H1 (cell line): Measurements from ENCODE around the gene ZNF683. TPM values are rescaled to one million over a fixed set of nuclear protein-coding genes. Genes with fewer than 3 reads are reported as not detected.

ENCODE experiments used
- CTCF ChIA-PET: fragments of 300-600 bp; sonication (Branson Sonifier 250); formaldehyde crosslinking; loops from one replicate; lab custom pipeline; 2021; ENCODE audit not compliant: partially characterized antibody; lab: Charles Lee
- POLR2A ChIA-PET: fragments of 300-600 bp; sonication (Branson Sonifier 250); formaldehyde crosslinking; loops from one replicate; lab custom pipeline; 2021; ENCODE audit warnings: inconsistent platforms; ENCODE audit not compliant: partially characterized antibody; lab: Charles Lee
- DNase-seq, 2 experiments: peaks; one replicate each; pipeline versions ENCODE4 v3.0.0 to v3.0.0-alpha.2; 2010 to 2022; ENCODE audit warnings: low spot score in 2 of 2, low read depth in 1 of 2, mixed read lengths in 1 of 2
- FAIRE-seq: peaks from 2 replicates; lab custom pipeline; 2011; peaks lifted over from hg19 to GRCh38; lab: Jason Lieb, UNC
- H2AFZ ChIP-seq: 2 replicates; pipeline ENCODE4 v1.8.1; 2012; ENCODE audit warnings: low read length, inconsistent platforms
- H2AK5ac ChIP-seq: 2 replicates; pipeline ENCODE4 v1.6.1; 2013; ENCODE audit warnings: low read depth, low read length
- H2BK120ac ChIP-seq: replicated peaks from 2 replicates; pipeline ENCODE3; 2013; ENCODE audit warnings: low read depth, low read length, inconsistent platforms
- H2BK12ac ChIP-seq: 2 replicates; pipeline ENCODE4 v1.6.1; 2013; ENCODE audit warnings: low read depth, low read length
- H2BK15ac ChIP-seq: 2 replicates; pipeline ENCODE4 v1.6.1; 2013; ENCODE audit warnings: low read length
- H2BK20ac ChIP-seq: 2 replicates; pipeline ENCODE4 v1.6.1; 2013; ENCODE audit warnings: low read length
- H2BK5ac ChIP-seq: 2 replicates; pipeline ENCODE4 v1.6.1; 2013; ENCODE audit warnings: low read depth, low read length
- H3K14ac ChIP-seq: 2 replicates; pipeline ENCODE4 v1.6.1; 2013; ENCODE audit warnings: inconsistent platforms; ENCODE audit not compliant: insufficient read length
- H3K18ac ChIP-seq: 2 replicates; pipeline ENCODE4 v1.6.1; 2013; ENCODE audit warnings: low read length; ENCODE audit errors: extremely low read depth
- H3K23ac ChIP-seq: 2 replicates; pipeline ENCODE4 v1.6.1; 2013; ENCODE audit warnings: inconsistent platforms; ENCODE audit not compliant: insufficient read length
- H3K23me2 ChIP-seq: 2 replicates; pipeline ENCODE4 v1.6.1; 2013; ENCODE audit warnings: low read depth, low read length
- H3K27ac ChIP-seq: 2 replicates; pipeline ENCODE4 v1.6.1; 2011; ENCODE audit warnings: low read depth, low read length, inconsistent platforms
- H3K27me3 ChIP-seq, 4 experiments: replicated peaks in 1 of 4; 1 replicate in 1 of 4; 2 replicates in 3 of 4; pipeline versions ENCODE4 v1.6.1 to v1.8.1; 2011 to 2013; ENCODE audit warnings: low read length in 3 of 4, mild to moderate bottlenecking in 3 of 4, inconsistent platforms in 2 of 4, mixed read lengths in 2 of 4, moderate library complexity in 1 of 4; ENCODE audit not compliant: control insufficient read depth in 3 of 4, insufficient read depth in 3 of 4; ENCODE audit errors: extremely low read depth in 1 of 4
- H3K36me3 ChIP-seq, 4 experiments: 2 replicates each; pipeline versions ENCODE4 v1.6.1 to v1.8.1; 2011 to 2013; ENCODE audit warnings: mild to moderate bottlenecking in 4 of 4, low read length in 3 of 4, moderate library complexity in 2 of 4, control low read depth in 1 of 4, inconsistent platforms in 1 of 4; ENCODE audit not compliant: insufficient read depth in 4 of 4, control insufficient read depth in 2 of 4
- H3K4ac ChIP-seq: replicated peaks from 2 replicates; pipeline ENCODE3; 2013; ENCODE audit warnings: low read length, low read depth, mixed read lengths, inconsistent platforms; ENCODE audit not compliant: insufficient read length
- H3K4me1 ChIP-seq, 4 experiments: replicated peaks in 1 of 4; 1 replicate in 1 of 4; 2 replicates in 3 of 4; pipeline versions ENCODE4 v1.6.1 to v1.8.1; 2011 to 2013; ENCODE audit warnings: low read length in 3 of 4, inconsistent platforms in 2 of 4, mixed read lengths in 1 of 4; ENCODE audit not compliant: insufficient read depth in 4 of 4, control insufficient read depth in 3 of 4
- H3K4me2 ChIP-seq, 2 experiments: 2 replicates each; pipeline versions ENCODE4 v1.6.1 to v1.8.1; 2011 to 2013; ENCODE audit warnings: low read depth in 2 of 2, low read length in 2 of 2, control low read depth in 1 of 2, inconsistent platforms in 1 of 2, mild to moderate bottlenecking in 1 of 2; ENCODE audit not compliant: insufficient read depth in 1 of 2
- H3K4me3 ChIP-seq, 4 experiments: fragments of 200-600, 300-600 bp in 1 of 4; sonication (generic), shearing (Covaris generic), sonication (Bioruptor Twin) in 1 of 4; 2 replicates each; pipeline versions ENCODE4 v1.5.1 to v1.8.1; 2011 to 2016; ENCODE audit warnings: low read length in 4 of 4, low read depth in 3 of 4, control low read depth in 2 of 4, inconsistent platforms in 2 of 4, mild to moderate bottlenecking in 2 of 4, mixed read lengths in 1 of 4, moderate library complexity in 1 of 4; ENCODE audit not compliant: insufficient read depth in 2 of 4; ENCODE audit errors: extremely low read depth in 1 of 4
- H3K56ac ChIP-seq: replicated peaks from 2 replicates; pipeline ENCODE3; 2013; ENCODE audit warnings: low read depth, mild to moderate bottlenecking, mixed read lengths, low read length, inconsistent platforms; ENCODE audit not compliant: insufficient read length
- H3K79me1 ChIP-seq: 2 replicates; pipeline ENCODE4 v1.6.1; 2013; ENCODE audit warnings: low read depth, low read length, control low read depth
- H3K79me2 ChIP-seq, 2 experiments: 2 replicates each; pipeline versions ENCODE4 v1.6.1 to v1.8.1; 2012 to 2013; ENCODE audit warnings: low read length in 2 of 2, mild to moderate bottlenecking in 2 of 2, inconsistent platforms in 1 of 2; ENCODE audit not compliant: insufficient read depth in 2 of 2, control insufficient read depth in 1 of 2
- H3K9ac ChIP-seq, 4 experiments: replicated peaks in 1 of 4; 1 replicate in 1 of 4; 2 replicates in 3 of 4; pipeline versions ENCODE4 v1.6.1 to v1.8.1; 2011 to 2013; ENCODE audit warnings: low read depth in 3 of 4, low read length in 3 of 4, control low read depth in 2 of 4, mild to moderate bottlenecking in 2 of 4, moderate library complexity in 2 of 4, inconsistent platforms in 1 of 4; ENCODE audit errors: extremely low read depth in 1 of 4
- H3K9me3 ChIP-seq, 2 experiments: 2 replicates each; pipeline versions ENCODE4 v1.6.1 to v1.8.1; 2012 to 2013; ENCODE audit warnings: mild to moderate bottlenecking in 2 of 2, moderate library complexity in 2 of 2, control low read depth in 1 of 2, inconsistent platforms in 1 of 2, low read depth in 1 of 2, low read length in 1 of 2, mixed read lengths in 1 of 2; ENCODE audit not compliant: insufficient read depth in 2 of 2
- H4K20me1 ChIP-seq, 2 experiments: replicated peaks in 1 of 2; 2 replicates each; pipeline versions ENCODE3 to v1.8.1; 2011 to 2013; ENCODE audit warnings: inconsistent platforms in 2 of 2, low read length in 2 of 2, mild to moderate bottlenecking in 1 of 2; ENCODE audit not compliant: insufficient read depth in 2 of 2, control insufficient read depth in 1 of 2
- H4K5ac ChIP-seq: 2 replicates; pipeline ENCODE4 v1.6.1; 2013; ENCODE audit warnings: low read length, low read depth, mixed read lengths, inconsistent platforms; ENCODE audit not compliant: insufficient read length
- H4K8ac ChIP-seq: 2 replicates; pipeline ENCODE4 v1.8.0; 2013; ENCODE audit warnings: mild to moderate bottlenecking, moderate library complexity, low read length, inconsistent platforms; ENCODE audit not compliant: insufficient read depth; ENCODE audit errors: extremely low read depth
- H4K91ac ChIP-seq: replicated peaks from 2 replicates; pipeline ENCODE3; 2013; ENCODE audit warnings: low read length, mixed read lengths, inconsistent platforms; ENCODE audit not compliant: insufficient read length
- BACH1 ChIP-seq: IDR thresholded peaks from 2 replicates; pipeline ENCODE4 v1.6.1; 2012; ENCODE audit warnings: low read length, improper control_type of control experiment
- CBX5 ChIP-seq: fragments of 300-800, 300-1000 bp; sonication (generic); IDR thresholded peaks from 2 replicates; pipeline ENCODE4 v1.7.1; 2016; ENCODE audit warnings: antibody characterized with exemption, low read length, low read depth
- EGR1 ChIP-seq: IDR thresholded peaks from 2 replicates; pipeline ENCODE4 v1.6.1; 2011; ENCODE audit warnings: low read depth, low read length, borderline replicate concordance
- JUN ChIP-seq: IDR thresholded peaks from 2 replicates; pipeline ENCODE4 v1.6.1; 2011; ENCODE audit warnings: low read depth, mild to moderate bottlenecking, improper control_type of control experiment, low read length
- KDM1A ChIP-seq: fragments of 200-600, 300-600 bp; sonication (generic); IDR thresholded peaks from 2 replicates; pipeline ENCODE4 v1.7.1; 2016; ENCODE audit warnings: mild to moderate bottlenecking, low read length, borderline replicate concordance
- NANOG ChIP-seq: IDR thresholded peaks from 2 replicates; pipeline ENCODE4 v1.6.1; 2011; ENCODE audit warnings: low read length, low read depth, mild to moderate bottlenecking, inconsistent platforms; ENCODE audit not compliant: insufficient read depth, poor library complexity, severe bottlenecking
- RFX5 ChIP-seq: IDR thresholded peaks from 2 replicates; pipeline ENCODE4 v1.6.1; 2011; ENCODE audit warnings: low read depth, low read length, improper control_type of control experiment, borderline replicate concordance
- WGBS, 2 experiments: shearing (Covaris generic) in 1 of 2; methylation state at CpG; one replicate each; pipeline versions ENCODE4 v1.1.6 to v1.1.7; 2013 to 2015; ENCODE audit warnings: low lambda C conversion rate in 2 of 2, mixed read lengths in 2 of 2, inconsistent platforms in 1 of 2, low coverage in 1 of 2, missing lambda C conversion rate in 1 of 2; ENCODE audit not compliant: insufficient replicate concordance in 2 of 2, insufficient coverage in 1 of 2, insufficient read length in 1 of 2; ENCODE audit errors: extremely low coverage in 1 of 2, missing lambda C conversion rate in 1 of 2; 5-methylcytosine and 5-hydroxymethylcytosine counted together
- polyA plus RNA-seq, 7 experiments: library from polyadenylated mRNA; depleted of rRNA in 3 of 7; stranded (reverse) in 5 of 7; unstranded in 2 of 7; fragments of >200 nt in 5 of 7; fragments of 200-250 nt in 2 of 7; gene quantifications; 1 replicate in 5 of 7; 2 replicates in 1 of 7; 4 replicates in 1 of 7; pipeline versions ENCODE4 v1.2.1 to v1.2.3, GENCODE V29; 2011 to 2013; ENCODE audit warnings: missing spikeins in 2 of 7, mixed read lengths in 2 of 7
- total RNA-seq: library from RNA; stranded (reverse); fragmentation: NEBNext Ultra II Directional; extraction: Animal tissue kit (Norgen Biotek cat#: 25700); gene quantifications from 2 replicates; pipeline ENCODE4 v1.2.1, GENCODE V29; 2021

The ZNF683 gene
- total and polyA plus RNA-seq, 2 of the 8 experiments (the other 6 are each of a cell fraction or from before 2014, with no cell fraction given) = not detected

DNA sequence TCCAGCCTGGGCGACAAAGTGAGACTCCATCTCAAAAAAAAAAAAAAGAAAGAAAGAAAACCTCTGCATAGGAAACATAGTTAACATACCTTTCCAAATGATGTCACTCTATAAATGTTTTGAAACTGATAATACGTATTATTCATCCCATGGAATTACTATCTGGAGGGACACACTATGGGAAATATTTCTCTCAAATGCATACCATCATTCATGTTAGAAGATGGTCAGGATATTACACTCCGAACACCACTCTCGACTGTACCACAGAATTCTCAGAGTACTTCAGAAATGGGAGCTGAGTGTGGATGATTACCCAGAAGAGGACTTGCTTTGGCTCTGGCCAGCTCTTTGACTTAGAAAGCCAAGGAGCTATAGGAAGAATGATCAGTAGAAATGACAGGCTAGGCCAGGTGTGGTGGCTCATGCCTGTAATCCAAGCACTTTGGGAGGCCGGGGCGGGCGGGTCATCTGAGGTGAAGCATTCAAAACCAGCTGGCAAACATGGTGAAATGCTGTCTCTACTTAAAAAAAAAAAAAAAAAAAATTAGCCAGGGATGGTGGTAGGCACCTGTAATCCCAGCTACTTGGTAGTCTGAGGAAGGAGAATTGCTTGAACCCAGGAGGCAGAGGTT lies 32.8 kb upstream of the ZNF683 start:
- CTCF ChIA-PET = interaction anchor here (1.2 to 2.7 kb wide), 6 partner anchors 9 to 124 kb away, joined by 3 to 27 read pairs (median 7); no protein-coding TSS in a partner anchor
- no peak overlapping the region for H2BK15ac ChIP-seq
- H3K27me3 ChIP-seq = no peaks in the 10 kb centered on the region
- H3K79me2 ChIP-seq = no peaks in the 10 kb centered on the region
- no peak overlapping the region for H3K56ac ChIP-seq
- no peaks in the 10 kb centered on the region for H3K79me1 ChIP-seq
- peaks cover 0 to 1% of the 10 kb centered on the region in 2 experiments for H4K20me1 ChIP-seq
- H3K14ac ChIP-seq = no peak overlapping the region
- peaks cover 0 to 11% (median 3%) of the 10 kb centered on the region in 4 experiments; a peak in 4 of 7 replicates for H3K4me1 ChIP-seq
- H3K23ac ChIP-seq = no peak overlapping the region
- no peak overlapping the region for H3K9ac ChIP-seq
- H3K36me3 ChIP-seq = no peaks in the 10 kb centered on the region
- H3K23me2 ChIP-seq = peaks cover 10% of the 10 kb centered on the region; the same call in 1 of the 2 replicates
- no peak overlapping the region for H2BK20ac ChIP-seq
- no peak overlapping the region for H3K18ac ChIP-seq
- H4K91ac ChIP-seq = no peak overlapping the region
- no peak overlapping the region for H2BK12ac ChIP-seq
- DNase-seq (no peak), FAIRE-seq (no peak)
- H3K4me2 ChIP-seq = no peak overlapping the region
- H3K4ac ChIP-seq = no peak overlapping the region
- no peak overlapping the region for H2AFZ ChIP-seq
- no peak overlapping the region for H3K4me3 ChIP-seq
- 84% methylated on average over 5 of the region's 7 CpGs; no CpG with 5 or more reads in 1 of the 2 experiments for WGBS, 2 experiments
- no peak overlapping the region for H2BK120ac ChIP-seq
- POLR2A ChIA-PET = interaction anchor here (0.6 to 8.6 kb wide), 4 partner anchors 8 to 36 kb away, joined by 4 to 150 read pairs (median 10); no protein-coding TSS in a partner anchor
- no peak overlapping the region for H3K27ac ChIP-seq
- H2BK5ac ChIP-seq = no peak overlapping the region
- no peak overlapping the region for H2AK5ac ChIP-seq
- no peak overlapping the region for H4K5ac ChIP-seq
- no peaks in the 10 kb centered on the region for H3K9me3 ChIP-seq
- no peak overlapping the region for H4K8ac ChIP-seq
- TF ChIP-seq KDM1A = no peak
- no peak for TF ChIP-seq BACH1
- TF ChIP-seq JUN = no peak
- TF ChIP-seq EGR1 = no peak
- no peak for TF ChIP-seq CBX5
- no peak for TF ChIP-seq RFX5
- no peak for TF ChIP-seq NANOG
